GM23338 (cell line): ENCODE results near the gene CDHR3. TPM values are rescaled to one million over a fixed set of nuclear protein-coding genes. Genes with fewer than 3 reads are reported as not detected.

Source experiments
- ATAC-seq: fragments of 200-7000 bp; cut with Tn5 transposase; 3 replicates; pipeline ENCODE4 v1.9.1; 2020
- DNase-seq: peaks from one replicate; pipeline ENCODE4 v3.0.0-alpha.2; 2015; ENCODE audit warnings: low spot score
- H2AFZ ChIP-seq: fragments of 200-600 bp; sonication (generic); 2 replicates; pipeline ENCODE4 v1.8.0; 2016; ENCODE audit warnings: antibody characterized with exemption, mild to moderate bottlenecking, moderate library complexity
- H3F3A ChIP-seq: fragments of 200-600 bp; sonication (generic); replicated peaks from 2 replicates; pipeline ENCODE4 v1.8.0; 2017; ENCODE audit warnings: antibody characterized with exemption, mixed run types, low read depth
- H3K27ac ChIP-seq: fragments of 200-600 bp; sonication (generic); 2 replicates; pipeline ENCODE4 v1.6.1; 2016; ENCODE audit warnings: low read depth
- H3K27me3 ChIP-seq: fragments of 200-600 bp; sonication (generic); 2 replicates; pipeline ENCODE4 v1.8.0; 2016; ENCODE audit warnings: mild to moderate bottlenecking, mixed run types, moderate library complexity; ENCODE audit not compliant: insufficient read depth
- H3K36me3 ChIP-seq: fragments of 200-600 bp; sonication (generic); 2 replicates; pipeline ENCODE4 v1.8.0; 2016; ENCODE audit warnings: mild to moderate bottlenecking; ENCODE audit not compliant: insufficient read depth
- H3K4me1 ChIP-seq: fragments of 200-600 bp; sonication (generic); 2 replicates; pipeline ENCODE4 v1.8.0; 2016; ENCODE audit warnings: mild to moderate bottlenecking, moderate library complexity; ENCODE audit not compliant: insufficient read depth
- H3K4me2 ChIP-seq: fragments of 200-600 bp; sonication (generic); 2 replicates; pipeline ENCODE4 v1.7.1; 2017; ENCODE audit warnings: mixed run types
- H3K4me3 ChIP-seq: fragments of 200-600 bp; sonication (generic); 2 replicates; pipeline ENCODE4 v1.6.1; 2016; ENCODE audit warnings: mixed run types
- H3K79me2 ChIP-seq: fragments of 200-600 bp; sonication (generic); replicated peaks from 2 replicates; pipeline ENCODE4 v1.8.0; 2017; ENCODE audit warnings: mild to moderate bottlenecking; ENCODE audit not compliant: insufficient read depth
- H3K9me2 ChIP-seq: fragments of 200-600 bp; sonication (generic); 2 replicates; pipeline ENCODE4 v1.8.0; 2017; ENCODE audit not compliant: insufficient read depth
- H4K20me1 ChIP-seq: fragments of 200-600 bp; sonication (generic); replicated peaks from 2 replicates; pipeline ENCODE4 v1.8.0; 2017; ENCODE audit warnings: mild to moderate bottlenecking; ENCODE audit not compliant: insufficient read depth
- H3K27ac Mint-ChIP-seq: 2 replicates; pipeline ENCODE4 v1.8.0; 2020; ENCODE audit warnings: inconsistent platforms, mild to moderate bottlenecking, moderate library complexity, mixed read lengths
- H3K27me3 Mint-ChIP-seq: 3 replicates; pipeline ENCODE4 v1.8.0; 2022; ENCODE audit warnings: low read depth, mild to moderate bottlenecking, moderate library complexity, mixed read lengths, inconsistent platforms; ENCODE audit not compliant: insufficient read depth, poor library complexity
- H3K36me3 Mint-ChIP-seq: 3 replicates; pipeline ENCODE4 v1.8.0; 2021; ENCODE audit warnings: low read depth, mild to moderate bottlenecking, inconsistent platforms, moderate library complexity, mixed read lengths
- H3K4me1 Mint-ChIP-seq: 3 replicates; pipeline ENCODE4 v1.8.0; 2020; ENCODE audit warnings: mild to moderate bottlenecking, inconsistent platforms, mixed read lengths
- H3K4me3 Mint-ChIP-seq: 3 replicates; pipeline ENCODE4 v1.8.0; 2021; ENCODE audit warnings: moderate library complexity, mild to moderate bottlenecking, inconsistent platforms, mixed read lengths
- H3K9me3 Mint-ChIP-seq: 3 replicates; pipeline ENCODE4 v1.8.0; 2020; ENCODE audit warnings: moderate library complexity, mild to moderate bottlenecking, inconsistent platforms, mixed read lengths
- CREB1 ChIP-seq: fragments of 250-450 bp; sonication (Bioruptor Pico); IDR thresholded peaks from 2 replicates; pipeline ENCODE4 v1.5.0; 2020; ENCODE audit warnings: low read depth, mild to moderate bottlenecking, moderate library complexity
- ETS1 ChIP-seq: IDR thresholded peaks from 2 replicates; pipeline ENCODE4 v1.6.1; 2016; ENCODE audit warnings: antibody characterized with exemption
- EZH2 ChIP-seq: fragments of 200-600 bp; sonication (generic); IDR thresholded peaks from one replicate; pipeline ENCODE4 v1.8.0; 2017; ENCODE audit warnings: antibody characterized with exemption, mild to moderate bottlenecking, low read depth; ENCODE audit not compliant: unreplicated experiment
- EZH2phosphoT487 ChIP-seq: fragments of 200-600 bp; sonication (generic); IDR thresholded peaks from one replicate; pipeline ENCODE4 v1.8.1; 2018; ENCODE audit warnings: antibody characterized with exemption; ENCODE audit not compliant: unreplicated experiment
- JUNB ChIP-seq: IDR thresholded peaks from one replicate; pipeline ENCODE4 v1.6.1; 2016; ENCODE audit warnings: antibody characterized with exemption; ENCODE audit not compliant: unreplicated experiment
- NANOG ChIP-seq: IDR thresholded peaks from 2 replicates; pipeline ENCODE4 v1.6.1; 2016; ENCODE audit warnings: antibody characterized with exemption, borderline replicate concordance
- POLR2AphosphoS5 ChIP-seq: IDR thresholded peaks from 2 replicates; pipeline ENCODE4 v1.6.1; 2016; ENCODE audit warnings: antibody characterized with exemption, low read depth
- REST ChIP-seq: IDR thresholded peaks from one replicate; pipeline ENCODE4 v1.6.1; 2018; ENCODE audit warnings: antibody characterized with exemption; ENCODE audit not compliant: unreplicated experiment
- STAT1 ChIP-seq: IDR thresholded peaks from one replicate; pipeline ENCODE4 v1.6.1; 2016; ENCODE audit warnings: antibody characterized with exemption; ENCODE audit not compliant: unreplicated experiment
- ZNF331 ChIP-seq: fragments of 250-450 bp; sonication (Bioruptor Pico); IDR thresholded peaks from 2 replicates; pipeline ENCODE4 v1.5.0; 2020; ENCODE audit warnings: low read depth, mild to moderate bottlenecking, moderate library complexity
- polyA plus RNA-seq: library from polyadenylated mRNA; unstranded; fragments of >200 nt; fragmentation: Nextera tagmentation; extraction: Ambion mirVana; gene quantifications from 2 replicates; pipeline ENCODE4 v1.2.1, GENCODE V29; 2016
- total RNA-seq: library from RNA; depleted of rRNA; stranded (reverse); fragments of >200 nt; shearing (Covaris generic); gene quantifications from 2 replicates; pipeline ENCODE4 v1.2.3, GENCODE V29; 2014
- TF ChIP-seq, protein P1 (sequence below), 2 experiments: fragments of 200-600 bp in 1 of 2; sonication (generic) in 1 of 2; conservative IDR thresholded peaks; 2 replicates each; pipeline versions ENCODE4 v1.5.1 to v1.6.1; 2016 to 2017; ENCODE audit warnings: antibody characterized with exemption in 2 of 2, low read depth in 2 of 2, mild to moderate bottlenecking in 2 of 2, moderate library complexity in 1 of 2
- TF ChIP-seq, protein P2 (sequence below): fragments of 250-450 bp; sonication (Bioruptor Pico); IDR thresholded peaks from 2 replicates; pipeline ENCODE4 v1.5.0; 2020; ENCODE audit warnings: mild to moderate bottlenecking, moderate library complexity

The CDHR3 gene
- total and polyA plus RNA-seq, 2 experiments from 2014 or later = 5.1 to 12.2 TPM

- H3F3A ChIP-seq = 0 out of 2 replicates have a peak, but pooled peaks cover 6% of the 10 kb centered on the region
- no peak overlapping the region for H3K4me2 ChIP-seq
- DNase-seq = no peak
- H3K27me3 ChIP-seq = no peaks in the 10 kb centered on the region
- H3K79me2 ChIP-seq = no peaks in the 10 kb centered on the region
- Mint-ChIP-seq H3K4me1 (peaks cover 46% of the 10 kb centered on the region), H3K36me3 (no peaks in the 10 kb centered on the region), H3K9me3 (no peaks in the 10 kb centered on the region), H3K4me3 (no peak overlapping the region), H3K27me3 (peaks cover 2% of the 10 kb centered on the region), H3K27ac (no peak overlapping the region)
- no peaks in the 10 kb centered on the region for H3K36me3 ChIP-seq
- no peak overlapping the region for H3K27ac ChIP-seq
- H3K9me2 ChIP-seq = no peaks in the 10 kb centered on the region
- no peak overlapping the region for H2AFZ ChIP-seq
- no peak for TF ChIP-seq EZH2phosphoT487
- TF ChIP-seq, protein P1, sequence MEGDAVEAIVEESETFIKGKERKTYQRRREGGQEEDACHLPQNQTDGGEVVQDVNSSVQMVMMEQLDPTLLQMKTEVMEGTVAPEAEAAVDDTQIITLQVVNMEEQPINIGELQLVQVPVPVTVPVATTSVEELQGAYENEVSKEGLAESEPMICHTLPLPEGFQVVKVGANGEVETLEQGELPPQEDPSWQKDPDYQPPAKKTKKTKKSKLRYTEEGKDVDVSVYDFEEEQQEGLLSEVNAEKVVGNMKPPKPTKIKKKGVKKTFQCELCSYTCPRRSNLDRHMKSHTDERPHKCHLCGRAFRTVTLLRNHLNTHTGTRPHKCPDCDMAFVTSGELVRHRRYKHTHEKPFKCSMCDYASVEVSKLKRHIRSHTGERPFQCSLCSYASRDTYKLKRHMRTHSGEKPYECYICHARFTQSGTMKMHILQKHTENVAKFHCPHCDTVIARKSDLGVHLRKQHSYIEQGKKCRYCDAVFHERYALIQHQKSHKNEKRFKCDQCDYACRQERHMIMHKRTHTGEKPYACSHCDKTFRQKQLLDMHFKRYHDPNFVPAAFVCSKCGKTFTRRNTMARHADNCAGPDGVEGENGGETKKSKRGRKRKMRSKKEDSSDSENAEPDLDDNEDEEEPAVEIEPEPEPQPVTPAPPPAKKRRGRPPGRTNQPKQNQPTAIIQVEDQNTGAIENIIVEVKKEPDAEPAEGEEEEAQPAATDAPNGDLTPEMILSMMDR (conservative IDR thresholded peaks at IDR 0.05; ENCODE audit: low read depth in 2 of 2) = no peak
- TF ChIP-seq EZH2 = no peak
- no peak for TF ChIP-seq ZNF331
- TF ChIP-seq JUNB = no peak
- no peak for TF ChIP-seq ETS1
- no peak for TF ChIP-seq STAT1
- no peak for TF ChIP-seq NANOG
- TF ChIP-seq, protein P2, sequence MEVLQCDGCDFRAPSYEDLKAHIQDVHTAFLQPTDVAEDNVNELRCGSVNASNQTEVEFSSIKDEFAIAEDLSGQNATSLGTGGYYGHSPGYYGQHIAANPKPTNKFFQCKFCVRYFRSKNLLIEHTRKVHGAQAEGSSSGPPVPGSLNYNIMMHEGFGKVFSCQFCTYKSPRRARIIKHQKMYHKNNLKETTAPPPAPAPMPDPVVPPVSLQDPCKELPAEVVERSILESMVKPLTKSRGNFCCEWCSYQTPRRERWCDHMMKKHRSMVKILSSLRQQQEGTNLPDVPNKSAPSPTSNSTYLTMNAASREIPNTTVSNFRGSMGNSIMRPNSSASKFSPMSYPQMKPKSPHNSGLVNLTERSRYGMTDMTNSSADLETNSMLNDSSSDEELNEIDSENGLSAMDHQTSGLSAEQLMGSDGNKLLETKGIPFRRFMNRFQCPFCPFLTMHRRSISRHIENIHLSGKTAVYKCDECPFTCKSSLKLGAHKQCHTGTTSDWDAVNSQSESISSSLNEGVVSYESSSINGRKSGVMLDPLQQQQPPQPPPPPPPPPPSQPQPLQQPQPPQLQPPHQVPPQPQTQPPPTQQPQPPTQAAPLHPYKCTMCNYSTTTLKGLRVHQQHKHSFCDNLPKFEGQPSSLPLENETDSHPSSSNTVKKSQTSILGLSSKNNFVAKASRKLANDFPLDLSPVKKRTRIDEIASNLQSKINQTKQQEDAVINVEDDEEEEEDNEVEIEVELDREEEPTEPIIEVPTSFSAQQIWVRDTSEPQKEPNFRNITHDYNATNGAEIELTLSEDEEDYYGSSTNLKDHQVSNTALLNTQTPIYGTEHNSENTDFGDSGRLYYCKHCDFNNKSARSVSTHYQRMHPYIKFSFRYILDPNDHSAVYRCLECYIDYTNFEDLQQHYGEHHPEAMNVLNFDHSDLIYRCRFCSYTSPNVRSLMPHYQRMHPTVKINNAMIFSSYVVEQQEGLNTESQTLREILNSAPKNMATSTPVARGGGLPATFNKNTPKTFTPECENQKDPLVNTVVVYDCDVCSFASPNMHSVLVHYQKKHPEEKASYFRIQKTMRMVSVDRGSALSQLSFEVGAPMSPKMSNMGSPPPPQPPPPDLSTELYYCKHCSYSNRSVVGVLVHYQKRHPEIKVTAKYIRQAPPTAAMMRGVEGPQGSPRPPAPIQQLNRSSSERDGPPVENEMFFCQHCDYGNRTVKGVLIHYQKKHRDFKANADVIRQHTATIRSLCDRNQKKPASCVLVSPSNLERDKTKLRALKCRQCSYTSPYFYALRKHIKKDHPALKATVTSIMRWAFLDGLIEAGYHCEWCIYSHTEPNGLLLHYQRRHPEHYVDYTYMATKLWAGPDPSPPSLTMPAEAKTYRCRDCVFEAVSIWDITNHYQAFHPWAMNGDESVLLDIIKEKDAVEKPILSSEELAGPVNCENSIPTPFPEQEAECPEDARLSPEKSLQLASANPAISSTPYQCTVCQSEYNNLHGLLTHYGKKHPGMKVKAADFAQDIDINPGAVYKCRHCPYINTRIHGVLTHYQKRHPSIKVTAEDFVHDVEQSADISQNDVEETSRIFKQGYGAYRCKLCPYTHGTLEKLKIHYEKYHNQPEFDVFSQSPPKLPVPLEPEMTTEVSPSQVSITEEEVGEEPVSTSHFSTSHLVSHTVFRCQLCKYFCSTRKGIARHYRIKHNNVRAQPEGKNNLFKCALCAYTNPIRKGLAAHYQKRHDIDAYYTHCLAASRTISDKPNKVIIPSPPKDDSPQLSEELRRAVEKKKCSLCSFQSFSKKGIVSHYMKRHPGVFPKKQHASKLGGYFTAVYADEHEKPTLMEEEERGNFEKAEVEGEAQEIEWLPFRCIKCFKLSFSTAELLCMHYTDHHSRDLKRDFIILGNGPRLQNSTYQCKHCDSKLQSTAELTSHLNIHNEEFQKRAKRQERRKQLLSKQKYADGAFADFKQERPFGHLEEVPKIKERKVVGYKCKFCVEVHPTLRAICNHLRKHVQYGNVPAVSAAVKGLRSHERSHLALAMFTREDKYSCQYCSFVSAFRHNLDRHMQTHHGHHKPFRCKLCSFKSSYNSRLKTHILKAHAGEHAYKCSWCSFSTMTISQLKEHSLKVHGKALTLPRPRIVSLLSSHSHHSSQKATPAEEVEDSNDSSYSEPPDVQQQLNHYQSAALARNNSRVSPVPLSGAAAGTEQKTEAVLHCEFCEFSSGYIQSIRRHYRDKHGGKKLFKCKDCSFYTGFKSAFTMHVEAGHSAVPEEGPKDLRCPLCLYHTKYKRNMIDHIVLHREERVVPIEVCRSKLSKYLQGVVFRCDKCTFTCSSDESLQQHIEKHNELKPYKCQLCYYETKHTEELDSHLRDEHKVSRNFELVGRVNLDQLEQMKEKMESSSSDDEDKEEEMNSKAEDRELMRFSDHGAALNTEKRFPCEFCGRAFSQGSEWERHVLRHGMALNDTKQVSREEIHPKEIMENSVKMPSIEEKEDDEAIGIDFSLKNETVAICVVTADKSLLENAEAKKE (CRISPR knock-in tag) = no peak
- TF ChIP-seq REST = no peak
- no peak for TF ChIP-seq POLR2AphosphoS5
- no peak for TF ChIP-seq CREB1 (CRISPR knock-in tag)
- no peak for ATAC-seq
- no peaks in the 10 kb centered on the region for H4K20me1 ChIP-seq
- H3K4me3 ChIP-seq = no peak overlapping the region
- H3K4me1 ChIP-seq = peaks cover 12% of the 10 kb centered on the region
Observed at GRCh38 chr7:105979405-105979804, 16.3 kb downstream of the CDHR3 start.
